HG03565 (cell line): ENCODE results near the gene CBR1.

ENCODE experiments used
- ATAC-seq: cut with Tn5 transposase; IDR thresholded peaks from one replicate; pipeline ENCODE4 v1.9.1; 2021; ENCODE audit warnings: mild to moderate bottlenecking, moderate library complexity; ENCODE audit not compliant: unreplicated experiment

The CBR1 gene

DNA sequence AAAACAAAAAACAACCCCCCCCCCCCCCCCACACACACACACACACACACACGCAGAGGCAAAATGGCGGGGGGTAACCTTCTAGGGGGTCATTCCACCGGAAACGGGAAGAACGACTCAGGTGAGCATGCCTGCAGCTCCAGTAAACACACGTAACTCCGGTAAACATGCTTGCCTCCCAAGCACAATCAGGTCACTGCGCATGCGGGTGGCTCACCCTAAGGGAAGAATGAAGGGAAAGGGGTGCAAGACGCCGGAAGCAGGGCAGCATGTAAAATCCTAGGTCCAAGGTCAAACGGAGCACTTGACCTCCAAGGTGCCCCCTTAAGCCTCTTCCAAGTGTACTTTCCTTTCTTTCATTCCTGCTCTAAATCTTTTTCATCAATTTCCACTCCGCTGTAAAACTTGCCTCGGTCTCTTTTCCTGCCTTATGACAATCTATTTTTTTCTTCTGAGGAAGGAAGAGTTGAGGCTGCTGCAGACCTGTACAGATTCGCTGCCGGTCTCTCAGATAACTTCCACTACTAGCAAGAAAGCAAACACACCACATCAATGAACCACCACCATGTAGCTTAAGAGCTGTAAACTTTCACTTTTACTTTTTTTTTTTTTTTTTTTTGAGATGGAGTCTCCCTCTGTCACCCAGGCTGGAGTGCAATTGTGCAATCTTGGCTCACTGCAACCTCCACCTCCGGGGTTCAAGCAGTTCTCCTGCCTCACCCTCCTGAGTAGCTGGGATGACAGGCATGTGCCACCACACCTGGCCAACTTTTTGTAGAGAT lies 44.0 kb downstream of the CBR1 start:
- ATAC-seq = no peak

- ATAC-seq = no peak
Observed at GRCh38 chr21:36115138-36115730, 45.4 kb downstream of the CBR1 start.

DNA sequence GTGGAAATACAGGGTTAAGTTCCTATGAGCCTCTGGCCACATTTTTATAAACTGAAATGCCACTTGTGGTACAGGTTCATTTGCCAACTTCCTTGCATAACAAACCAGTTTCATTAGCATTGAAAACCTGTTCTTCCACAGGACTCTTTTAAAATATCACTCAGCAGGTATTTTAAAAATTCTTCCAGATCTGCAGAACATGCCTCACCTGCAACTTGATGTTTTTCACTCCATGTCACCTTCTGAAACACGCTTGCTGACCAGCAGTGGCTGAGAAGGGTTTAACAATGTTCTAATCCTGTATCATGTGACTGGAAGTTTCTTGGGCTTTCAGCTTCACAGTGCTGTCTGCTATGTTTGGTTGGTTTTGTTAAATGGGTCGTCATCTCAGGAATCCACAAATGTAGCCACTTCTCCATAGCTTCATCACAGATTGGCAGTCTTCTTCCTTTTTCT lies 47.5 kb downstream of the CBR1 start:
- ATAC-seq = no peak

DNA sequence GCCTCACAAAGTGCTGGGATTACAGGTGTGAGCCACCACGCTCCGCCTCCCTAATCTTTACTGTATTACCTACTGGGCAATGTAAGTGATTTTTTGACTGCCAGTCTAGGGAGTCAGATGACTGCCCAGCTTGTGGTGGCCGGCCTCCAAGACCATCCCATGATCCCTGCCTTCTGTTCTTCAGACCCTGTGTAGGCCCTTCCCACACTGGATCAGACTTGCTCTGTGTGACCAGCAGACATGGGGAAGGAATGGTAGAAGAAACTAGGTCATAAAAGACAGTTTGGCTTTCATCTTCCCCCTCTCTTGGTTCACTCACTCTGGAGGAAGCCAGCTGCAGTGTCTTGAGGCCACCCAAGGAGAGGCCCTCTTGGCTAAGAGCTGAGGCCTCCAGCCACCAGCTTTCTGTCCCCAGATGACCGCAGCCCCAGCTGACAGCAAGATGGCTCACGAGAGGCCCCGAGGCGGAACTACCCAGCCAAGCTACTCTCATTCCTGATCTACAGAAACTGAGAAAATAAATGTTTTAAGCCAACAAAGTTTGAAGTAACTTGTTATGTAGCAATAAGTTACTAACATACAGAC lies 50.6 kb downstream of the CBR1 start:
- no peak for ATAC-seq
